IMR-90 (cell line): ENCODE results near the gene RUNX2. TPM values are rescaled to one million over a fixed set of nuclear protein-coding genes. Genes with fewer than 3 reads are reported as not detected.
A peak's percentile ranks its signal among the peaks of the same experiment; 100 is the strongest.

ENCODE experiments used
- ATAC-seq: fragments of 200-7000 bp; cut with Tn5 transposase; 2 replicates; pipeline ENCODE4 v1.9.1; 2020; ENCODE audit warnings: low read depth, mild to moderate bottlenecking, moderate library complexity
- BruUV-seq: library from RNA; stranded (reverse); fragments of 400-500 nt; replicated peaks from 2 replicates; lab custom pipeline; 2021; lab: Mats Ljungman, UMichigan
- CTCF ChIA-PET: fragments of 300-600 bp; formaldehyde crosslinking; extraction: SDS; loops from one replicate; lab custom pipeline; 2021; ENCODE audit warnings: antibody characterized with exemption; lab: Yijun Ruan, JAX
- POLR2A ChIA-PET: fragments of 300-600 bp; sonication (Branson Sonifier 250); formaldehyde crosslinking; loops from one replicate; lab custom pipeline; 2022; ENCODE audit warnings: antibody characterized with exemption; ENCODE audit not compliant: unreplicated experiment; lab: Charles Lee
- DNase-seq: peaks from one replicate; pipeline ENCODE4 v3.0.0; 2013
- H2AFZ ChIP-seq: replicated peaks from 2 replicates; pipeline ENCODE3; 2013; ENCODE audit warnings: low read length, mild to moderate bottlenecking; ENCODE audit not compliant: poor library complexity
- H2AK5ac ChIP-seq: 2 replicates; pipeline ENCODE4 v1.6.1; 2013; ENCODE audit warnings: low read depth, low read length, inconsistent platforms
- H2AK9ac ChIP-seq: replicated peaks from 2 replicates; pipeline ENCODE3; 2013; ENCODE audit warnings: mild to moderate bottlenecking, low read depth, low read length, moderate library complexity; ENCODE audit not compliant: poor library complexity
- H2BK120ac ChIP-seq: 2 replicates; pipeline ENCODE4 v1.6.1; 2013; ENCODE audit warnings: low read depth, low read length, inconsistent platforms
- H2BK15ac ChIP-seq: 3 replicates; pipeline ENCODE4 v1.6.1; 2013; ENCODE audit warnings: low read depth, low read length, inconsistent platforms
- H2BK20ac ChIP-seq: 2 replicates; pipeline ENCODE4 v1.6.1; 2013; ENCODE audit warnings: low read depth, mild to moderate bottlenecking, inconsistent platforms, low read length, moderate library complexity
- H2BK5ac ChIP-seq: 2 replicates; pipeline ENCODE4 v1.6.1; 2013; ENCODE audit warnings: mild to moderate bottlenecking, low read depth, low read length, inconsistent platforms; ENCODE audit not compliant: poor library complexity, severe bottlenecking
- H3K14ac ChIP-seq: replicated peaks from 2 replicates; pipeline ENCODE4 v1.6.1; 2013; ENCODE audit warnings: low read depth, low read length, inconsistent platforms
- H3K18ac ChIP-seq: 2 replicates; pipeline ENCODE4 v1.6.1; 2013; ENCODE audit warnings: low read depth, low read length, control low read depth
- H3K23ac ChIP-seq: 2 replicates; pipeline ENCODE4 v1.6.1; 2013; ENCODE audit warnings: low read depth, low read length, inconsistent platforms
- H3K27ac ChIP-seq: 2 replicates; pipeline ENCODE4 v1.5.1; 2013; ENCODE audit warnings: mild to moderate bottlenecking, control low read depth, low read length; ENCODE audit not compliant: insufficient read depth
- H3K27me3 ChIP-seq: 2 replicates; pipeline ENCODE4 v1.6.1; 2013; ENCODE audit warnings: low read length; ENCODE audit not compliant: control insufficient read depth, insufficient read depth
- H3K36me3 ChIP-seq: 2 replicates; pipeline ENCODE4 v1.6.1; 2013; ENCODE audit warnings: low read length, mixed read lengths; ENCODE audit not compliant: control insufficient read depth, insufficient read depth
- H3K4ac ChIP-seq: 2 replicates; pipeline ENCODE4 v1.6.1; 2013; ENCODE audit warnings: low read depth, low read length, inconsistent platforms
- H3K4me1 ChIP-seq: 2 replicates; pipeline ENCODE4 v1.6.1; 2013; ENCODE audit warnings: low read length, mixed read lengths; ENCODE audit not compliant: control insufficient read depth, insufficient read depth
- H3K4me2 ChIP-seq: 2 replicates; pipeline ENCODE4 v1.6.1; 2013; ENCODE audit warnings: low read depth, mild to moderate bottlenecking, control low read depth, low read length, moderate library complexity
- H3K4me3 ChIP-seq: 2 replicates; pipeline ENCODE4 v1.5.1; 2013; ENCODE audit warnings: low read depth, mild to moderate bottlenecking, control low read depth, low read length, moderate library complexity; ENCODE audit not compliant: insufficient read depth
- H3K56ac ChIP-seq: 2 replicates; pipeline ENCODE4 v1.6.1; 2013; ENCODE audit warnings: low read length, inconsistent platforms; ENCODE audit not compliant: insufficient read depth; ENCODE audit errors: extremely low read depth
- H3K79me1 ChIP-seq, 2 experiments: 2 replicates each; pipeline ENCODE4 v1.6.1; 2013; ENCODE audit warnings: low read length in 2 of 2, inconsistent platforms in 1 of 2, low read depth in 1 of 2
- H3K9ac ChIP-seq: 2 replicates; pipeline ENCODE4 v1.6.1; 2013; ENCODE audit warnings: low read depth, low read length, control low read depth
- H3K9me1 ChIP-seq: 2 replicates; pipeline ENCODE4 v1.6.1; 2013; ENCODE audit warnings: low read length, inconsistent platforms; ENCODE audit not compliant: insufficient read depth
- H3K9me3 ChIP-seq: 2 replicates; pipeline ENCODE4 v1.6.1; 2013; ENCODE audit warnings: low read length; ENCODE audit not compliant: control insufficient read depth, insufficient read depth
- H4K20me1 ChIP-seq: 2 replicates; pipeline ENCODE4 v1.6.1; 2013; ENCODE audit warnings: low read length, inconsistent platforms; ENCODE audit not compliant: insufficient read depth
- H4K5ac ChIP-seq: 2 replicates; pipeline ENCODE4 v1.6.1; 2013; ENCODE audit warnings: mild to moderate bottlenecking, low read depth, low read length, control low read depth
- H4K8ac ChIP-seq, 2 experiments: 2 replicates each; pipeline ENCODE4 v1.6.1; 2013; ENCODE audit warnings: low read depth in 2 of 2, low read length in 2 of 2, control low read depth in 1 of 2, inconsistent platforms in 1 of 2
- H4K91ac ChIP-seq: 2 replicates; pipeline ENCODE4 v1.6.1; 2013; ENCODE audit warnings: low read depth, low read length, inconsistent platforms; ENCODE audit not compliant: insufficient read depth
- BHLHE40 ChIP-seq: fragments of 150-350 bp; IDR thresholded peaks from 2 replicates; pipeline ENCODE4 v1.6.1; 2016; ENCODE audit warnings: mild to moderate bottlenecking, low read depth, low read length
- CEBPB ChIP-seq: IDR thresholded peaks from 2 replicates; pipeline ENCODE4 v1.6.1; 2012; ENCODE audit warnings: low read depth, low read length, improper control_type of control experiment
- CTCF ChIP-seq: conservative IDR thresholded peaks from 2 replicates; pipeline ENCODE4 v1.5.1; 2012; ENCODE audit warnings: mild to moderate bottlenecking, low read depth, low read length, improper control_type of control experiment
- NFE2L2 ChIP-seq: fragments of 150-350 bp; IDR thresholded peaks from 2 replicates; pipeline ENCODE4 v1.6.1; 2016; ENCODE audit warnings: low read depth, mild to moderate bottlenecking, low read length
- POLR2A ChIP-seq: IDR thresholded peaks from 2 replicates; pipeline ENCODE4 v1.6.1; 2012; ENCODE audit warnings: mild to moderate bottlenecking, low read depth, low read length
- RAD21 ChIP-seq: IDR thresholded peaks from 2 replicates; pipeline ENCODE4 v1.6.1; 2012; ENCODE audit warnings: low read length, improper control_type of control experiment
- RCOR1 ChIP-seq: IDR thresholded peaks from 2 replicates; pipeline ENCODE4 v1.6.1; 2012; ENCODE audit warnings: mild to moderate bottlenecking, low read length, improper control_type of control experiment; ENCODE audit not compliant: insufficient replicate concordance
- RFX5 ChIP-seq: IDR thresholded peaks from 2 replicates; pipeline ENCODE4 v1.8.0; 2012; ENCODE audit warnings: low read depth, mild to moderate bottlenecking, low read length, moderate library complexity
- WGBS, 2 experiments: methylation state at CpG; one replicate each; pipeline versions ENCODE4 v1.1.5 to v1.1.7; 2013; ENCODE audit warnings: missing lambda C conversion rate in 2 of 2; ENCODE audit not compliant: insufficient read length in 1 of 2; ENCODE audit errors: extremely low coverage in 2 of 2; 5-methylcytosine and 5-hydroxymethylcytosine counted together
- dilution Hi-C: fragments of 300-500 bp; cut with HindIII; formaldehyde crosslinking; loops from one replicate; pipeline ENCODE4 v1.14.3; 2018; ENCODE audit warnings: low sequenced_read_pairs; ENCODE audit not compliant: unreplicated experiment
- in situ Hi-C: fragments of 300-500 bp; cut with MboI; formaldehyde crosslinking; loops from 3 replicates; pipeline ENCODE4 v1.14.3; 2019; ENCODE audit warnings: low sequenced_read_pairs, inconsistent platforms, mixed read lengths
- intact Hi-C: fragments of 100-400 bp; cut with micrococcal nuclease; formaldehyde crosslinking; loops from 2 replicates; pipeline ENCODE4 v1.10.0; 2022
- polyA plus RNA-seq, 3 experiments: library from polyadenylated mRNA; depleted of rRNA; stranded (reverse); fragments of >200 nt; gene quantifications; 2 replicates each; pipeline ENCODE4 v1.2.3, GENCODE V29; 2012; ENCODE audit warnings: low replicate concordance in 1 of 3
- total RNA-seq: library from RNA; depleted of rRNA; stranded (reverse); fragments of >200 nt; gene quantifications from 2 replicates; pipeline ENCODE4 v1.2.3, GENCODE V29; 2012
- TF ChIP-seq, protein P1 (sequence below): fragments of 150-350 bp; IDR thresholded peaks from 2 replicates; pipeline ENCODE4 v1.6.1; 2017; ENCODE audit warnings: mild to moderate bottlenecking, antibody characterized with exemption, low read length, low read depth

Gene RUNX2
- total and polyA plus RNA-seq, 2 of the 4 experiments (the other 2 are of a cell fraction) = 2.3 to 4.7 TPM

GRCh38 chr6:45527210-45527609 lies 199.1 kb downstream of the RUNX2 start:
- Histone ChIP-seq H3K9me3 (no peaks in the 10 kb centered on the region), H3K9ac (no peak overlapping the region), H3K4ac (no peak overlapping the region), H3K36me3 (no peaks in the 10 kb centered on the region), H2BK5ac (no peak overlapping the region), H3K4me2 (no peak overlapping the region), H2AK5ac (no peak overlapping the region), H2AK9ac (no peak overlapping the region), H2AFZ (no peak overlapping the region), H2BK20ac (no peak overlapping the region), H4K8ac (0 out of 4 replicates have a peak overlapping the region, but pooled peaks of 1 of the 2 experiments have one; percentile 19), H3K4me1 (peaks cover under 1% of the 10 kb centered on the region), H3K27me3 (no peaks in the 10 kb centered on the region), H3K79me1 (peaks cover 0 to 7% of the 10 kb centered on the region in 2 experiments; a peak in 2 of 4 replicates), H4K5ac (no peak overlapping the region), H3K18ac (no peak overlapping the region), H4K20me1 (no peaks in the 10 kb centered on the region), H2BK120ac (no peak overlapping the region), H2BK15ac (no peak overlapping the region), H3K9me1 (peaks cover under 1% of the 10 kb centered on the region; the same call in 1 of the 2 replicates), H3K27ac (no peak overlapping the region), H3K56ac (no peak overlapping the region), H3K4me3 (no peak overlapping the region), H3K23ac (no peak overlapping the region), H4K91ac (no peak overlapping the region), H3K14ac (no peak overlapping the region)
- no CpG with 5 or more reads among the region's 1 CpG for WGBS, 2 experiments
- dilution Hi-C loops = no loop called here
- in situ Hi-C loops = no loop called here
- BruUV-seq = no TSS peak
- ATAC-seq (no peak), DNase-seq (no peak)
- ChIA-PET POLR2A (no interaction called here), CTCF (no interaction called here)
- TF ChIP-seq CTCF (no peak), RCOR1 (no peak), NFE2L2 (no peak), POLR2A (no peak), BHLHE40 (no peak), RAD21 (no peak), CEBPB (no peak), RFX5 (no peak)
- TF ChIP-seq, protein P1, sequence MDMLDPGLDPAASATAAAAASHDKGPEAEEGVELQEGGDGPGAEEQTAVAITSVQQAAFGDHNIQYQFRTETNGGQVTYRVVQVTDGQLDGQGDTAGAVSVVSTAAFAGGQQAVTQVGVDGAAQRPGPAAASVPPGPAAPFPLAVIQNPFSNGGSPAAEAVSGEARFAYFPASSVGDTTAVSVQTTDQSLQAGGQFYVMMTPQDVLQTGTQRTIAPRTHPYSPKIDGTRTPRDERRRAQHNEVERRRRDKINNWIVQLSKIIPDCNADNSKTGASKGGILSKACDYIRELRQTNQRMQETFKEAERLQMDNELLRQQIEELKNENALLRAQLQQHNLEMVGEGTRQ = no peak
- intact Hi-C loops = no loop called here
